ENCODE data around the gene PLEKHD1.
A peak's percentile ranks its signal among the peaks of the same experiment; 100 is the strongest.

The PLEKHD1 gene

DNA sequence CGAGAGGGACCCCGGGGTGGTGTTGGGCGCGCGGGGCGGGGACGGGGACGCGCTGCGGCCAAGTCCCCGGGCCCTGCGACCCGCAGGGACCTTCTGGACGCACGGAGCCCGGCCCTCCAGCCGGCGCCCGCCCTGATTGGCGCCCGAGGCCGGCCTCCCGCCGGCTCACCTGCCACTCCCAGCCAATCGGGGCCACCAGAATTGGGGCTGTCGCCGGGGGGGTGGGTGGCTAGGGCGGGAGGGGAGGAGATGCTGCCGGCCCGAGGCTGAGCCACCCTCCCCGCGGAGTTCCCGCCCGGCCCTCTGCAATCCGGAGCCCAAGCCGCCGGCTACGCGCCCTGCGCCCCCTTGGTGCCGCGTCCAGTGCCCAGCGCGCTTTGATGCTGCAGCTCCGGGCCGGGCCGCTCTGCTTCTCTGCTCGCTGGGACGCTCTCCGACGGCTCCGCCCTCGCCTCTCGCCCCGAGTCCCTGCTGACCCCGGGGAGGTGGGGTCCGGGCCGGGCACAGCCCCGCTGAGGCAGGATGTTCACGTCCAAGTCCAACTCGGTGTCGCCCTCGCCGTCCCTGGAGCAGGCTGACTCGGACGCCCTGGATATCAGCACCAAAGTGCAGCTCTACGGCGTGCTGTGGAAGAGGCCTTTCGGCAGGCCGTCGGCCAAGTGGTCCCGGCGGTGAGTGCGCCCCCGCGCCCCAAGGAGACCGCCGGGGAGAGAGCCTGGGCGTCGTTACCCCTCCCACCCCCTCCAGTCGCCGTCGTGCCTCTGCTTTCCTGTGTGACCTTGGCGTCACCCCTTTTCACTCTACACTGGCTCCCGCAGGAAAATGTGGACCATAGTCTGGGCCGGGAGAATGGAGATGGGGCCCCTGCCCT lies at the start of gene PLEKHD1:
TSS of gene PLEKHD1 (plus strand) at position 285 of the 871 bp plus-strand sequence. CDS start at position 523, 238 bp downstream.
- peak in 1 of 2 experiments; percentile 52 for DNase-seq

DNA sequence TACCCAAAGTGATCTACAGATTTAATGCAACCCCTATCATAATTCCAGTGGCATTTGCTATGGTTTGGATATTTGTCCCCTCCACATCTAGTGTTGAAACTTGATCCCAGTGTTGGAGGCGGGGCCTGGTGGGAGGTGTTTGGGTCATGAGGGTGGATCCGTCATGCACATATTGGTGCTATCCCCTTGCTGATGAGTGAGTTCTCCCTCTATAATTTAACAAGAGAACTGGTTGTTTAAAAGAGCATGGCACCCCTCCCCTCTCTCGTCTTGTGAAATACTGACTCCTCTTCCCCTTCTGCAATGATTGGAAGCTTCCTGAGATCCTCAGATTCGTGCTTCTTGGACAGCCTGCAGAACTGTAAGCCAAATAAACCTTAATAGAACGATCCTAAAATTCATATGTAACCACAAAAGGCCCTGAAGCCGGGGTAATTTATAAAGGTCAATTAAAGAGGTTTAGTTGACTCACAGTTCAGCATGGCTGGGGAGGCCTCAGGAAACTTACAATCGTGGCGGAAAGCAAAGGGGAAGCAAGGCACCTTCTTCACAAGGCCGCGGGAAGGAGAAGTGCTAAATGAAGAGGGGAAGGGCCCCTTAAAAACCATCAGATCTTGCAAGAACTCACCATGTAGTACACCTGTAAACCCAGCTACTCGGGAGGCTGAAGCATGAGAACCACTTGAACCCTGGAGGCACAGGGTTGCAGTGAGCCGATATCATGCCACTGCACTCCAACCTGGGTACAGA lies 44.8 kb upstream of the PLEKHD1 start:
- no peak for DNase-seq

DNA sequence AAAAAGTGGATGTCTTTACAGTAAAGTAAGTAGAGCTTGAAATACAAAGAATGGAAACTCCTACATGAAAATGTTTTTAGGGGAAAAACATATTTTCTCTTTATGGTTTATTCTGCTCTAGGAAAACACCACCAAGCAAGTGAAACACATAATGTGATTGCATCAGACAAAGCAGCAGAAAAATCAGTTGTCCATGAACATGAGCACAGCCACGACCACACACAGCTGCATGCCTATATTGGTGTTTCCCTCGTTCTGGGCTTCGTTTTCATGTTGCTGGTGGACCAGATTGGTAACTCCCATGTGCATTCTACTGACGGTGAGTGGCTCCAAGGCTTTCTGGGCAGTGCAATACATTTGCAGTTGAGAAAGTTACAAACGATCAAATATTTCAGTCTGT lies 42.6 kb upstream of the PLEKHD1 start:
- DNase-seq = no peak

DNA sequence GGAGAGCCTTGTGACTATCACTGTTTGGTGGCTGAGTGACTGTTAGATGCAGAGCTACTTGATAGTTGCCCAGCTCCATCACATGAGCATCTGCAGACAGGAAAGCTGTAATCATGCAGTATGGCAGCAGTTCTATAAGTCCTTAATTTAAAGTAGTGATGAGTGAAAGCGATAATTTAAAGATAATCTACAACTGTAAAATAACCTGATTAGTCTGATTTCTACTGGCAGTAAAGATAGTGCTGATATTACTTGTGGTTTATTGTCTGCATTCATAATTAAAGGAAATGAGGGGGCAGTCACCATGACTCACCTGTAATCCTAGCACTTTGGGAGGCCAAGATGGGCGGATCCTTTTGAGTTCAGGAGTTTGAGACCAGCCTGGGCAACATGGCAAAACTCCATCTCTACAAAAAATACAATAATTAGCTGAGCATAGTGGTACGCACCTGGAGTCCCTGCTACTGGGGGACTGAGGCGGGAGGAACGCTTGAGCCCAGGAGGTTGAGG lies 41.2 kb upstream of the PLEKHD1 start:
- DNase-seq = no peak

DNA sequence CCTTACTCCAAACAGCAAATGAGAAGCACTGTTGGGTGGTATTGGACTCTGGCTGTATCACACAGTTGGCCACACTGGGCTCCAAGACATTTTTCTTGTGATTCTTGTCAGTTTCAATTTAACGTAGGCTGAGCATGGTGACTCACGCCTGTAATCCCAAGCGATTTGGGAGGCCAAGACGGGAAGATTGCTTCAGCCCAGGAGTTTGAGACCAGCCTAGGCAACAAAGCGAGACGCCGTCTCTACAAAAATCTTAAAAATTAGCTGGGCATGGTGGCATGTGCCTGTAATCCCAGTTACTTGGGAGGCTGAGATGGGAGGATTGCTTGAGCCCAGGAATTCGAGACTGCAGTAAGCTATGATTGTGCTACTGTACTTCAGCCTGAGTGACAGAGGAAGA lies 35.3 kb upstream of the PLEKHD1 start:
- DNase-seq = no peak

DNA sequence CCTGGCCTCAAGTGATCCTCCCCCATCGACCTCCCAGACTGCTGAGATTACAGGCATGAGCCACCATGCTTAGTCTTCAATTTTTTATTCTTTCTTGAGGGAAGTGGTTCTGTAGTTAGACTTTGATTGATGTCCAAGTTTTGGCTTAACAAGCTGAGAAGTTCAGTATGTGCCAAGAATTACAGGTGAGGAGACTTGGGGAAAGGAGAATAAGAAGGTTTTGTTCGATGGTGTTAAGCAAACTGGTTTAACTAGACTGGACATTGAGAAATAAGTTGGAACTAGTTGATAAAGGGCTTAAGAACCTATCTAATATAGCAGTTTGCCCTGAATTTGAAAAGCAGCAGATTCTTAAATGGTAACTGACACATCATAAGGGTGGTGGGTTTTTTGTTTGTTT lies 32.6 kb upstream of the PLEKHD1 start:
- DNase-seq = no peak

DNA sequence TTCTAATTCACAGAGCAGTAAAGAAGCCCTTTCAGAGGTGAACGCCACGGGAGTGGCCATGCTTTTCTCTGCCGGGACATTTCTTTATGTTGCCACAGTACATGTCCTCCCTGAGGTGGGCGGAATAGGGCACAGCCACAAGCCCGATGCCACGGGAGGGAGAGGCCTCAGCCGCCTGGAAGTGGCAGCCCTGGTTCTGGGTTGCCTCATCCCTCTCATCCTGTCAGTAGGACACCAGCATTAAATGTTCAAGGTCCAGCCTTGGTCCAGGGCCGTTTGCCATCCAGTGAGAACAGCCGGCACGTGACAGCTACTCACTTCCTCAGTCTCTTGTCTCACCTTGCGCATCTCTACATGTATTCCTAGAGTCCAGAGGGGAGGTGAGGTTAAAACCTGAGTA lies 26.2 kb upstream of the PLEKHD1 start:
- no peak for DNase-seq

DNA sequence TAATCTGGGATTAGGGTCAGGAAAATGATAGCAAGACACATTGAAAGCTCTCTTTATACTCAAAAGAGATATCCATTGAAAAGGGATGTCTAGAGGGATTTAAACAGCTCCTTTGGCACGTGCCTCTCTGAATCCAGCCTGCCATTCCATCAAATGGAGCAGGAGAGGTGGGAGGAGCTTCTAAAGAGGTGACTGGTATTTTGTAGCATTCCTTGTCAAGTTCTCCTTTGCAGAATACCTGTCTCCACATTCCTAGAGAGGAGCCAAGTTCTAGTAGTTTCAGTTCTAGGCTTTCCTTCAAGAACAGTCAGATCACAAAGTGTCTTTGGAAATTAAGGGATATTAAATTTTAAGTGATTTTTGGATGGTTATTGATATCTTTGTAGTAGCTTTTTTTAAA lies 25.4 kb upstream of the PLEKHD1 start:
- DNase-seq = no peak

DNA sequence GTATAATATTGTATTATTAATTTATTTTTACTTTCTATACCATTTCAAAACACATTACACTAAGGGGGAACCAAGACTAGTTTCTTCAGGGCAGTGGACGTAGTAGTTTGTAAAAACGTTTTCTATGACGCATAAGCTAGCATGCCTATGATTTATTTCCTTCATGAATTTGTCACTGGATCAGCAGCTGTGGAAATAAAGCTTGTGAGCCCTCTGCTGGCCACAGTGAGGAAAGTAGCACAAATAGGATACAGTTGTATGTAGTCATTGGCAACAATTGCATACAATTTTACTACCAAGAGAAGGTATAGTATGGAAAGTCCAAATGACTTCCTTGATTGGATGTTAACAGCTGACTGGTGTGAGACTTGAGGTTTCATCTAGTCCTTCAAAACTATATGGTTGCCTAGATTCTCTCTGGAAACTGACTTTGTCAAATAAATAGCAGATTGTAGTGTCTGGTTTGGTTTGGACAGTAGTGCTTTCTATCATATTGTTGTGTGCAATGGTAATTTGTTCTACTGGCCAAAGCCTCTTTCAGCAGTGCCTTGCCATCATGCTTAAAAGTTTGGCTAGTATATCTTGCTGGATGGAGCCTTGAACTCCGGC lies 24.3 kb upstream of the PLEKHD1 start:
- peak; percentile 75 to 82 for DNase-seq

DNA sequence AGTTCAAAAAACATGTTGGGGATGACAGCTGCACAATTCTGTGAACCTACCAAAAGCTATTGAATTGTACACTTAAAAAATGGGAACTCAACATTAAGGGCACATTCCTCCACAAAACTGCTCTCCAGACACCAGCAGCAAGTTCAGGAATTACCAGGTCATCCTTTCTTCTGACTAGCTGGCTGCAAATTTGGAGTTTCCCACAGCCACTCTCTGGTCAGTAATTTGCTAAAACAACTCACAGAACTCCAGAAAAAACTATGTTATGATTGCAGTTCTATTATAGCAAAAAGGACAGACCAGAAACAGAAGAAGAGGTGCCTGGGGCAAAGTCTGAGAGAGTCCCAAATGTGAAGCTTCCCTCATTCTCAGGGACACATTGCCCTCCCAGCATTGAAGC lies 20.1 kb upstream of the PLEKHD1 start:
- no peak for DNase-seq

DNA sequence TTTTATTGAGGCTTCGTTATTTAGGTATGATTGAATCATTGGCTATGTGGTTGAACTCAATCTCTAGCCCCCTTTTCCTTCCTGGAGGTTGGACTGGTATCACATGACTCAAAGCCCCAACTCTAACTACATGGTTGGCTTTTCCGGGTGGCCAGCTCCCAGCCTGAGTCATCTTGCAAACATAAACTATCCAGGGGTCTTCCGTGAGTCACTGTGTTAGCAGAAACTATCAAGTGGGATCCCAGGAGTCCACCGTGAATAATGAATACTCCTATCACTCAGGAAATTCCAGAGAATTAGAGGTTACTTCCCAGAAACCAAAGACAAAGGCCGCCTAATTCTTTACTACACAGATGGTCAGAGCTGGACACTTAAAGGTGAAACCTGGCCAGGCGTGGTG lies 19.7 kb upstream of the PLEKHD1 start:
- no peak for DNase-seq

DNA sequence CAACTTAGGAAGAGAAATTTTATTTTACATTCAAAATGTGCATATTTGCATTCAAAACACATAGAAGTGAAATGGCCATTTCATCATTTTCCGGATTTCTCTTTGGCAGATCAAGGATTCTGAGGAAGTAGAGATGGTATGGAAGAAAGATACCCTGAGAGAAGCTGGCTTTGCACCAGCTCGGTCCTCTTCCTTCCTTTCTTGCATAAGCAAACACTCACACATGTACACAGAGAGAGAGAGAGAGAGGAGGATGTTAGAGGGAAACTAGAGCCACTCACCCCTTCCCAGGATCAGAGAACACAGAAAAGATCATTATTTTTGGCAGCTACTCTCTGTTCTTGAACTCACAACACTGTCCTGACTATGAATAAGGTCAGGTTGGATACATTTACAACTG lies 15.6 kb upstream of the PLEKHD1 start:
- no peak for DNase-seq

DNA sequence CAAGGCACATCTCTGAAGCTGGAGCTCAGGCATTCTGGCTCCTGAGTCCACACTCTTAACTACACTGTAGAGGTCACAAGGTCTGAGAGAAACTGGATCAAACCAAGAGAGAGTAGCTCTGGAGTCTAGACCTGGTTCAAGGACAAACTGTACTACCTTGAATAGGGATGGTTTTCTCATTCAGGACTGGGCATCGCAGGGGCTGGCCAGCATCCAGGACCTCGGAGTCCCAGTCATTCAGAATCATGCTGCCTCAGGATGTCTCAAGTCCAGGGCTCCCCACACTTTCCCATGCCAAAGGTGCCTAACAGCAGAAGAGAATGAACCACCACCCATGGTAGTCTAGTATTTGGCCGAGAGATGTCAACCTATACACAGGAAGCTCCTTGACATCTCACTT lies 13.1 kb upstream of the PLEKHD1 start:
- no peak for DNase-seq

DNA sequence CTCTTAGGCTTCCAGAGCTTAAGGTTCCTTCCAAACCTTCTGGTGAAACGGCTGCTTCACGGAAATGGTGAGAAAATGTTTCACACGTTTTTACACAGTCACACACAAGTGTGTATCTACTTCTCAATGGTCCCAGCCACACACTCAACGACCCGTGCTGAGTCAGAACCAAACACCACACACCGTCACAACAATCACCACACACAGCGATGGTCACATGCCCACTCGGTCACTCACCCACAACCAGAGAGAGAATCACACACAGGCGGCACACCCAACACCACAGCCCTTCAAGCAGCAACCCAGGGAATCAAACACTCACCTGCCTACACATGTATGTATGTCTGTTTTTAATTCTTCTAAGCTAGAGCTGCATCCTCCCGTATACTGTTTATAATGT lies 12.6 kb upstream of the PLEKHD1 start:
- no peak for DNase-seq

DNA sequence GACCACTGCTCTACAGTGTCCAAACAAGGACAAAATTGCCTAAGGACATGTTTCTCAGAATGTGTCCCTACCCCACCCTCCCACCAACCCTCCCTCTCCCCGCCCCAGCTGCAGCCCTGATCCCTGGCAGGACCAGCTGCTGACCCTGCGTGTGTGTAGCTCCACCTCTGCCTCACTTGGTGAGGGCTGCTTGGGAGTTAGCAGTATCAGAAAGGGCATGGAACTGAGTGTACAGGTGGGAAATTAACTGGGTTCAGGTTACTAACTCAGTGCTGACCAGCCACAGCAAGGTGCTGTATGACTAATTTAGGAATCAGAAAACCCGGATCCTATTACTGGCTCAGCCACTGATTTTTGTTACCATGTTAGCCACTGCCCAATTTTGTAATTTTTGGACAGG lies 11.3 kb upstream of the PLEKHD1 start:
- DNase-seq = peak in 1 of 2 experiments; percentile 39

DNA sequence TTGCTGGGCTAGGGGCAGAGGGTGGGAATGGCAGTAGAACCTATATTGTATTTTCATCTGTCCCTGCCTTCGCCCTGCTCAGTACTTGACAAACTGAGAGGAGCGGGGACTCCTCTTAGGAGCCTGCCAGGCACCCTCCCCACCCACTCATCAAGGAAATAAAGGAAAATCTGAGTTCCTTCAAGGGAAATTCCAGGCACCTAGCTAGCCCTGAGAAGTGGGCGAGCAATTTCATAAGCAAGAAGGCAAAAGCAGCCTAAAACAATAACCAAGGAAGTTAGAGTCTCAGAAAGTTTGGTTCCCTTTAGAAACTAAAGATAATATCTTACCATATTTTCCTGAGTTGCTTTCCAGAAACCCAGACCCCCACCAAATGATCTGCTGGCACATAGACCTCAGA lies 10.6 kb upstream of the PLEKHD1 start:
- DNase-seq = no peak

DNA sequence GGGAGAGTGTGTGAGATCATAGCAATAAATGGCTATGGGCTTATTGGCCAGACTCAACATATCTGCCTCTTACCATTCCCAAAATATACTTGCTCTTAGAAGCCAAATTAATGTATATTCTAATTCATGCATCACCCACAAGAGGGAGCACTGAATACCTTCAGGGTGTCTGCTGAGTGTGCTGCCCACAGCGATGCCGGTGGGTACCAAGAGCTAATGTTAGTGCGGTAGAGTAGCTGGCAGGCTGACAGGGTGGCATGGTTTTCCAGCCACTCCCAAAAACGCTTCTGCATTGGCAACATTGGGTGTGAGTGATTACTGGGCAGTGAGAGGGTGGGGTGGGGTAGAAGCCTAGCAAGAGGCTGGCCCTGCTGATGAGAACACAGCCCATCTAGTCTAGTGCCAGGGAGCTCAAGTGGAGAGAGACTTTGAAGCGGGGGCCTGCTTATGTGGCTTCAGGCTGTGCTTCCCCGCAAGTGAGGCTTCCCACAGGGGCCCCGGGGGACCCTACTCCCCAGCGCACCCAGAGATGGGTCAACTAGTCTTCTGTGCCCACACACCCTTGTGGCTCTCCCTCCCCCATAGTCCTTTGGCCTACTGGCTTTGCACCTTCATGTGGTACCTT lies 9.2 kb upstream of the PLEKHD1 start:
- peak; percentile 46 to 77 for DNase-seq

DNA sequence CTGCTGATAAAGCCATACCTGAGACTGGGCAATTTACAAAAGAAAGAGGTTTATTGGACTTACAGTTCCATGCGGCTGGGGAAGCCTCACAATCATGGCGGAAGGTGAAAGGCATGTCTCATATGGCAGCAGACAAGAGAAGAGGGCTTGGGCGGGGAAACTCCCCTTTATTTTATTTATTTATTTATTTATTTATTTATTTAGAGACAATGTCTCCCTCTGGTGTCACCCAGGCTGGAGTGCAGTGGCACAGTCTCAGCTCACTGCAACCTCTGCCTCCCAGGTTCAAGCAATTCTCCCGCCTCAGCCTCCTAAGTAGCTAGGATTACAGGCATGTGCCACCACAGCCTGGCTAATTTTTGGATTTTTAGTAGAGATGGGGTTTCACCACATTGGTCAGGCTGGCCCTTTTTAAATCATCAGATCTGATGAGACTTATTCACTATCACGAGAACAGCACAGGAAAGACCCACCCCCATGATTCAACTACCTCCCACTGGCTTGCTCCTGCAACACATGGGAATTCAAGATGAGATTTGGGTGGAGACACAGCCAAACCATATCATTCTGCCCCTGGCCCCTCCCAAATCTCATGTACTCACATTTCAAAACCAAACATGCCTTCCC lies 7.6 kb upstream of the PLEKHD1 start:
- DNase-seq = peak in 1 of 2 experiments; percentile 20

DNA sequence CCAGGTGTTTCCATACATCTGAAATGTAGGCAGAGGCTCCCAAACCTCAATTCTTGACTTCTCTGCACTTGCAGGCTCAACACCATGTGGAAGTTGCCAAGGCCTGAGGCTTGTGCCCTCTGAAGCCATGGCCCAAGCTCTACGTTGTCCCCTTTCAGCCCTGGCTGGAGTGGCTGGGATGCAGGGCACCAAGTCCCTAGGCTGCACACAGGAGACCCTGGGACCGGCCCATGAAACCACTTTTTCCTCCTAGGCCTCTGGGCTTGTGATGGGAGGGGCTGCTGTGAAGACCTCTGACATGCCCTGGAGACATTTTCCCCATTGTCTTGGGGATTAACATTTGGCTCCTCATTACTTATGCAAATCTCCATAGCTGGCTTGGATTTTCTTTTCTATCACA lies 6.5 kb upstream of the PLEKHD1 start:
- DNase-seq = peak in 1 of 2 experiments; percentile 18

DNA sequence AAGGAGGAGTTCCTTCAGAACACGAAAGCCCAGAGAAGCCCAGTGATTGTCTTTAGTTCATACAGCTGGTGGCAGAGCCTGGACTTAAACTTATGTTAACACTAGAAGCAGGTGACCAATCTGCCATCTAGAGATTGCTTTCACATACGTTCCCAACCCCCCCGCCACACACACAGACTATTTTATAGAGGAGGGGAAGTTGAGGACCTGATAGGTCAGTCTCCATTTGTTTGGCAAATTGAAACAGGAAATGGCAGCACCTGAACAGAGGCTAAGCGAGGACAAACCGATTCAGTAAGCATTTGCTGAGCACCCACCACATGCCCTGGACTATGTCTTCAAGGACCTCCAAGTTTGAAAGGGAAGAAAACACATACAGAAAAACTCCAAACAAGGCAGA lies 4.8 kb upstream of the PLEKHD1 start:
- no peak for DNase-seq

DNA sequence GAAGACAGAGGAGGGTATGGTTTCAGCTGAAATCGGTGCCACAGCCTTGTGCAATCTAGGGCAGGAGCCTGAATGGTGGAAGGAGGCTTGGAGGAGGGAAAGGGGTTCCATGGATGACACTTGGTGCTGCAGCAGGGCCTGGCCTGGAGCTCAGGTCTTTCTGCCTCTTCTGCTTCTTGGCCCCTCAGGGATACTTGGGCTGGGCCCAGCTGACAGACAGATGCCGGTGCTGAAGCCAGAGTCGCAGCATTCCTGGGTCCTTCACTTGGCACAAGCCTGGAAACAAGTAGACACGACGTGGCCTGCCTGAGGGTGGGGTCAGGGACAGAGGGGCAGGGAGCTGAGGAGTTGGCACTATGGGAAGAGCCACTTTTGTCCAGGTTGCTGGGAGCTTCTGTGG lies 4.4 kb upstream of the PLEKHD1 start:
- no peak for DNase-seq

DNA sequence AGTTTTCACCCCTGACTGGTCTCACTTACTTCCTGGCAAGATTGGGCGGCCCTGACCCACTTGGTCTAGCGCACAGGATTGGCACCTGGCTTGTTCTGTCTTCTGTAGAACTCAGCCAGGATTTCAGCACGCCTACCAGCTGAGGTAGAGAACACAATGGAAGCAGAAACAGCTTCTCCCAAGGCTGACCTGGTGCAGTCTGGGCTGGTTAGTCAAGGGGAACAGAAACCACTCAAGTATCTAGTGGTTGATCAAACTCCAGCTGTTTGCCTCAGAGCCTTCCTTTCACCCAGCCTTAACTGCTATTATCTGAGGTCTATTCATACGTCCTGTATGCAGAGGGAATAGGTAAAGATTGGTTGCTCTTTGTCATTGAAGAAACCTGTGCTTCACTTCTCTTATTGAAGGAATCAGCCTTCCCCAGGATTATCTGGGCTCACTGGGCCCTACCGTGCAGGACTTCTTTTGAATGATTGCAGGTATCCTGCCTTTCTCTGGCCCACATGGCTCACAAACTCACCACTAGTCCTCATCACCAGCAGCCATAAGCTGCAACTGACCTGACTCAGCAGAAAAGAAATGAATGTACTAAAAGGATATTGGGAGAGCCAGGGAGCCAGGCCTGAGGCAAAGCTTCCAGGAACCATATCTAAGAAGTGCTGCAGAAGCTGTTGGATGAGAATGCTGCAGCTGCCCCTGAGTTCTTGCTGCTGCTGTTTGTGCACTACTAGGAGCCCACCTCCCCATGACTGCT lies 2.5 kb upstream of the PLEKHD1 start:
- DNase-seq = peak; percentile 68 to 92

All from NCI-H524 (cell line).